ENCODE data around the gene SNURF. TPM values are rescaled to one million over a fixed set of nuclear protein-coding genes. Genes with fewer than 3 reads are reported as not detected.
"Not testable (repeated sequence)": the region's sequence is repeated elsewhere in the genome, so short reads cannot be mapped to it uniquely, and the experiment has no call there.

Gene SNURF
- total RNA-seq, 4 donors from 2014 or later: 2.1 to 8.1 (median 3.5) TPM; not detected in 1

GRCh38 chr15:24924153-24924552 is 30.6 kb upstream of the SNURF start:
- H3K4me3 ChIP-seq: no peak overlapping the region
- TF ChIP-seq CTCF (IDR thresholded peaks at IDR 0.05) (no peak), POLR2A (IDR thresholded peaks at IDR 0.05) (no peak), EP300 (IDR thresholded peaks at IDR 0.05) (no peak)
- H3K27me3 ChIP-seq: no peaks in the 10 kb centered on the region
- peaks cover 0 to 10% (median 0%) of the 10 kb centered on the region in 4 donors for H3K9me3 ChIP-seq
- H3K27ac ChIP-seq: no peak overlapping the region
- H3K4me1 ChIP-seq: no peaks in the 10 kb centered on the region
- no peak for DNase-seq (ENCODE audit: low spot score in 2 of 2)
- WGBS, 2 donors: 82 to 92% methylated on average over 3 of the region's 3 CpGs
- H3K36me3 ChIP-seq: no peaks in the 10 kb centered on the region

- H3K9me3 ChIP-seq: peaks cover 0 to 10% (median 0%) of the 10 kb centered on the region in 4 donors
- H3K27me3 ChIP-seq: no peaks in the 10 kb centered on the region
- H3K27ac ChIP-seq: no peak overlapping the region
- DNase-seq (ENCODE audit: low spot score in 2 of 2): no peak
- TF ChIP-seq POLR2A (IDR thresholded peaks at IDR 0.05) (no peak), CTCF (IDR thresholded peaks at IDR 0.05) (no peak), EP300 (IDR thresholded peaks at IDR 0.05) (no peak)
- no peaks in the 10 kb centered on the region for H3K36me3 ChIP-seq
- H3K4me3 ChIP-seq: no peak overlapping the region
- 80 to 87% methylated on average over 2 of the region's 2 CpGs for WGBS, 2 donors
- H3K4me1 ChIP-seq: no peaks in the 10 kb centered on the region
Observed at GRCh38 chr15:24924621-24925020, 30.2 kb upstream of the SNURF start.

- DNase-seq (ENCODE audit: low spot score in 2 of 2); H3K9me3 ChIP-seq; H3K27ac ChIP-seq; H3K27me3 ChIP-seq; H3K36me3 ChIP-seq; H3K4me1 ChIP-seq; H3K4me3 ChIP-seq: not testable (repeated sequence)
- 87 to 90% methylated on average over 10 of the region's 10 CpGs for WGBS, 2 donors
Observed at GRCh38 chr15:24931874-24932732, 22.7 kb upstream of the SNURF start.

- 86 to 89% methylated on average over 7 of the region's 7 CpGs for WGBS, 2 donors
- Histone ChIP-seq H3K27me3 (no peaks in the 10 kb centered on the region), H3K27ac (no peak overlapping the region), H3K4me3 (no peak overlapping the region), H3K36me3 (no peaks in the 10 kb centered on the region), H3K4me1 (no peaks in the 10 kb centered on the region), H3K9me3 (peaks cover 0 to 6% (median 0%) of the 10 kb centered on the region in 4 donors)
- DNase-seq (ENCODE audit: low spot score in 2 of 2): no peak
- TF ChIP-seq POLR2A (IDR thresholded peaks at IDR 0.05): no peak
- TF ChIP-seq EP300 (IDR thresholded peaks at IDR 0.05): no peak
- TF ChIP-seq CTCF (IDR thresholded peaks at IDR 0.05): no peak
Observed at GRCh38 chr15:24933716-24934115, 21.1 kb upstream of the SNURF start.

- H3K4me3 ChIP-seq; H3K27me3 ChIP-seq; H3K9me3 ChIP-seq; H3K36me3 ChIP-seq; H3K27ac ChIP-seq; DNase-seq (ENCODE audit: low spot score in 2 of 2); H3K4me1 ChIP-seq: not testable (repeated sequence)
- 77 to 84% methylated on average over 3 of the region's 3 CpGs for WGBS, 2 donors
Observed at GRCh38 chr15:24938224-24938623, 16.6 kb upstream of the SNURF start.

- no peak for TF ChIP-seq EP300 (IDR thresholded peaks at IDR 0.05)
- no peak for TF ChIP-seq POLR2A (IDR thresholded peaks at IDR 0.05)
- TF ChIP-seq CTCF (IDR thresholded peaks at IDR 0.05): no peak
Observed at GRCh38 chr15:24940236-24940635, 14.6 kb upstream of the SNURF start.

More at GRCh38 chr15:24940236-24940635, 14.6 kb upstream of the SNURF start:
- Histone ChIP-seq H3K4me1 (no peaks in the 10 kb centered on the region), H3K36me3 (no peaks in the 10 kb centered on the region), H3K27ac (no peak overlapping the region), H3K27me3 (no peaks in the 10 kb centered on the region), H3K4me3 (no peak overlapping the region), H3K9me3 (peaks cover 0 to 6% (median 0%) of the 10 kb centered on the region in 4 donors)
- DNase-seq (ENCODE audit: low spot score in 2 of 2): no peak
- WGBS, 2 donors: 46 to 52% methylated on average over 2 of the region's 2 CpGs
